SK-N-MC (cell line): Measurements from ENCODE around the gene RNF113B.

Experiments
- DNase-seq: peaks from one replicate; pipeline ENCODE4 v3.0.0-alpha.2; 2011; ENCODE audit warnings: low read depth, low spot score
- H3K27ac ChIP-seq: fragments of 200-600 bp; sonication (generic); 2 replicates; pipeline ENCODE4 v1.5.1; 2016; ENCODE audit warnings: mixed run types
- H3K36me3 ChIP-seq: fragments of 200-600 bp; sonication (generic); 2 replicates; pipeline ENCODE4 v1.6.1; 2017; ENCODE audit warnings: antibody characterized with exemption, low read length, mixed read lengths; ENCODE audit not compliant: insufficient read depth
- H3K4me3 ChIP-seq: fragments of 200-600 bp; sonication (generic); 2 replicates; pipeline ENCODE4 v1.5.1; 2016
- H3K9ac ChIP-seq: fragments of 200-600 bp; sonication (generic); 2 replicates; pipeline ENCODE4 v1.8.0; 2017; ENCODE audit warnings: mixed run types, mixed read lengths; ENCODE audit not compliant: insufficient read length
- H3K9me3 ChIP-seq: fragments of 200-600 bp; sonication (generic); 2 replicates; pipeline ENCODE4 v1.6.1; 2017; ENCODE audit warnings: low read depth, mild to moderate bottlenecking, antibody characterized with exemption, low read length, moderate library complexity, mixed read lengths
- EZH2 ChIP-seq: fragments of 200-600 bp; sonication (generic); IDR thresholded peaks from one replicate; pipeline ENCODE4 v1.6.1; 2017; ENCODE audit warnings: antibody characterized with exemption
- FOXP2 ChIP-seq: optimal IDR thresholded peaks from 2 replicates; pipeline ENCODE3; 2011; ENCODE audit warnings: mild to moderate bottlenecking, moderate library complexity; ENCODE audit not compliant: insufficient read depth; ENCODE audit errors: extremely low read length, control extremely low read depth
- POLR2AphosphoS5 ChIP-seq: IDR thresholded peaks from 2 replicates; pipeline ENCODE4 v1.6.1; 2012; ENCODE audit warnings: mild to moderate bottlenecking, low read depth, low read length, borderline replicate concordance

RNF113B gene

DNA sequence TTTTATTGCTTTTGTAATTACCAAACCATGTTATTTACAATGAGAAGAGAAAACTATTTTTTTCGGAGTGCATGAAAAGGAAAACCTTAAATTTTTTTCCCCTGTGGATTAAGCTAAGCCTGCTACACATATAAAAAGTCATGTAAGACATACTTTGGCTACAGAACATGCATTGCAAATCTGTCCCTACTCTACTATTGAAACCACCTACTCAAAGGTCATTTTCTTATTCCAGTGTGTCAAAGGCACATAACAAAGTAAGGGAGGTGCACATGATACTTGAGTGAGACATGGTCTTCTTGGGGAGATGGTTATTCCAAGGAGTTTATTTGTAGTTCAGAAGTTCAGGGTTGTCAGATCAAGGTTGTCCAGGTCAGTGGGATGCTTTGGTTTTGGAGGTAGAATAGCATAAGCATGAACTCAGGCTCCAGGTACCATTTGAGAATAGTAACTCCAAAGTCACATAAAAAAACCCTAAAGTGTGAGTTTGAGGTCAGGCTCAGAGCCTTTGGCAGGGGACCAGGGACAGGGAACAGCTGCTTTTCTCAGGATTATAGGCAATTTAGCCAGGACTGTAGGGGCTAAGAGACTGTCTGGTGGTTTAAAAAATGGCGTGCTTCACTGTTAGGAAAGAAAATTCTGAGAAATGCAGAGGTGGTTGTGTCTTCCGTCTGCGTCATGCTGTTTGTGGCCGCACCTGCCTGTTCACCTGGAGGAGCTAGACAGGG lies 18.7 kb downstream of the RNF113B start:
- no peak overlapping the region for H3K9ac ChIP-seq
- peak overlapping the region; percentile 10; the same call in 1 of the 2 replicates for H3K27ac ChIP-seq
- no peaks in the 10 kb centered on the region for H3K9me3 ChIP-seq
- TF ChIP-seq EZH2 (no peak), FOXP2 (no peak), POLR2AphosphoS5 (no peak)
- H3K36me3 ChIP-seq, result peaks cover 18% of the 10 kb centered on the region
- H3K4me3 ChIP-seq, result no peak overlapping the region
- no peak for DNase-seq

DNA sequence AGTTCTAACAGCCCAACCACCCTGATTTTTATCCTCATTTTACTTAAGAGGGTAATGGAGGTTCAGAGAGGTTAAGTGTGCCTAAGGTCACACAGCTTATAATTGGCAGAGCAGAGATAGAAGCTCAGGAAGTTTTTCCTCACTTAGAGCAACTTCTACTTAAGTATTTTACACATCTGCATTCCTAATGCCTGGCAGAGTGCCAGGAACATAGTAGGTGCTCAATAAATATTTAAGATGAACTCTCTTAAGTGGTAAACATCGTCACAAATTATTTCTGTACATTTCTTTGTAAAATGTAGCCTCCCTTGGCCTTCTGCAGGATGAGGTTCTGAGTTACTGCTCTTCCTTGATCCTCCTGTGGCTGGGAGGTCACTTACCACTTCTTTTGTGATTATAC lies 19.5 kb downstream of the RNF113B start:
- Histone ChIP-seq H3K9me3 (no peaks in the 10 kb centered on the region), H3K4me3 (no peak overlapping the region), H3K36me3 (peaks cover 15% of the 10 kb centered on the region), H3K27ac (peak overlapping the region; percentile 10), H3K9ac (no peak overlapping the region)
- DNase-seq, result no peak
- TF ChIP-seq FOXP2 (no peak), POLR2AphosphoS5 (no peak), EZH2 (no peak)

DNA sequence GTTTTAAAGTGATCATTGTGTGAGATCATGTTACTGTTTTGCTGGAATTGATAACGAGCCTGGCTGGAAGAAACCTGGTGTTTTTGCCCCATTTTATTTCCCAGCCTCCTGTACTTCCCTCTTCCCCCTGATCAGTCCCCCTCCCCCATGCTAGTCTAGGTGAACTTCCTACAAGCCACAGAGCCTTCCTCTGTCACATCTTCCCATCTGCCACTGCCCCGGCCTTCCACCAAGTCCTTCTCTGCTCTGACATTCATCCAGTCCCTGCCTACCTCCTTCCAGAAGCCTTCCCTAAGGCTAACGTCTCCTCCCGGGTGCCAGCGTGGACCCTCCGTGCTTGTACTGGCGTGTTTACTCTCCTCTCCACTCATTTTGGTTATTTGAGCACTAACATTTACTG lies 19.9 kb downstream of the RNF113B start:
- no peak overlapping the region for H3K9ac ChIP-seq
- no peaks in the 10 kb centered on the region for H3K9me3 ChIP-seq
- DNase-seq, result no peak
- H3K27ac ChIP-seq, result peak overlapping the region; percentile 4; the same call in 1 of the 2 replicates
- no peak overlapping the region for H3K4me3 ChIP-seq
- peaks cover 11% of the 10 kb centered on the region; the same call in 1 of the 2 replicates for H3K36me3 ChIP-seq
- TF ChIP-seq FOXP2, result no peak
- TF ChIP-seq EZH2, result no peak
- no peak for TF ChIP-seq POLR2AphosphoS5

DNA sequence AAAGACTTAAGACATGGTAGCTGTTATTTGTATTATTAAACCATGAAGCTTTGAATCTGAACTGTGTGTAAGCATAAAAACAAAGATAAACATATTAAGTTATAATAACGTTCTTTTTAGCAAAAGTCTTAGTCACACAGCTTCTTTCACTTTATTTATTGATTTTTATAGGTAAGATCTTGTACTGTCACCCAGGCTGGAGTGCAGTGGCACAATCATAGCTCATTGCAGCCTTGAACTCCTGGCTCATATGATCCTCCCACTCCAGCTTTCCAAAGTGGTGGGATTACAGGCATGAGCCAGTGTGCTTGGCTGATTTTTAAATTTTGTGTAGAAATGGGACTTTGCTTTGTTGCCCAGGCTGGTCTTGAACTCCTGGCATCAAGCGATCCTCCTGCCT lies 20.8 kb downstream of the RNF113B start:
- no peak overlapping the region for H3K4me3 ChIP-seq
- H3K36me3 ChIP-seq, result peaks cover 7% of the 10 kb centered on the region; the same call in 1 of the 2 replicates
- TF ChIP-seq FOXP2 (no peak), POLR2AphosphoS5 (no peak), EZH2 (no peak)
- no peaks in the 10 kb centered on the region for H3K9me3 ChIP-seq
- H3K27ac ChIP-seq, result no peak overlapping the region
- no peak for DNase-seq
- no peak overlapping the region for H3K9ac ChIP-seq

DNA sequence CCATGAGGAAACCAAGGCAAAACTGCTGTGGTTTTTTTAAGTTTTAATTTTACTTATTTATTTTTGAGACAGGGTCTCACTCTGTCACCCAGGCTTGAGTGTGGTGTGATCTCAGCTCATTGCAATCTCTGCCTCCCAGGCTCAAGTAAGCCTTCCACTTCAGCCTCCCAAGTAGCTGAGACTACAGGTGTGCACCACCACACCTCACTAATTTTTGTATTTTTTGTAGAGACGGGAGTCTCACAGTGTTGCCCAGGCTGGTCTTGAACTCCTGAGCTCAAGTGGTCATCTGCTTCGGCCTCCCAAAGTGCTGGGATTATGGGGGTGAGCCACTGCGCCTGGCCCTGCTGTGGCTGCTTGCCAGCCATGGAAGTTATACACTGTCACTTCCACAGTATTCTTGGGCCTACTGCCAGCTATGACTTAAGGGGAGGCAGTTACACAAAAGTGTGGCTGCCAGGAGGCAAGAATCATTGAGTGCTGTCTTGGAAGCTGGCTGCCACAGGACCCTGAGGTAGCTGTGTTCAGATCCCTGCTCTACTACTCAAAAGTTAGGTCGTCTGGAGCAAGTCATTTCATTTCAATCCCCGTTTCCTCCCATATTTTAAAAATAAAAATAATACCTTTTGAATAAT lies 21.5 kb downstream of the RNF113B start:
- Histone ChIP-seq H3K9me3 (no peaks in the 10 kb centered on the region), H3K4me3 (no peak overlapping the region), H3K9ac (no peak overlapping the region), H3K36me3 (peaks cover 7% of the 10 kb centered on the region; the same call in 1 of the 2 replicates), H3K27ac (no peak overlapping the region)
- TF ChIP-seq EZH2 (no peak), FOXP2 (no peak), POLR2AphosphoS5 (no peak)
- DNase-seq, result no peak

DNA sequence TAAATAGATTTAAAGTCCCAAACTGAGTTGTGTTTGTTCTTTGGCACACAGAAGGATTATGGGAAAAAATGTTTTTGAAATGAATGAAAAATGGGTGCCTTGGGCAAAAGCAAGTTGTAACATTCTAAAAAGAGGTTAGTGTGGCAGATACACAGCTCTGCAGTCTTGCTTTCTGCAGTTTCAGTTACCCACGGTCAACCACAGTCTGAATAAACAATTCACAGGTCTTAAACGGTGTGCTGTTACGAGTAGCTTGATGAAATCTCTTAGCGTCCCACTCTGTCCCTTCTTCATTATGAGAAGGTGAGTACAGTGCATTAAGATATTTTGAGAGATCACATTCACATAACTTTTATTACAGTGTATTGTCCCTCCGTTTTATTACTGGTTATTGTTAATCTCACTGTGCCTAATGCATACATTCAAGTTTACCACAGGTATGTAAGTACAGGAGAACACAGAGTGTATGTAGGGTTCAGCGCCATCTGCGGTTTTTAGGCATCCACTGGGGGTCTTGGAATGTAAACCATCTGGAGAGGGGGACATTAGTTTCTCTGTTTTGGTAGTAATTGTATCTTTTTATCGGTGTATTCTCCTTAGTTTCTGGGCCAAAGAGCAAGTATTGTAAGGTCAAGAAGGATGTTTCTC lies 26.1 kb downstream of the RNF113B start:
- H3K9ac ChIP-seq, result no peak overlapping the region
- H3K4me3 ChIP-seq, result no peak overlapping the region
- TF ChIP-seq EZH2 (no peak), FOXP2 (no peak), POLR2AphosphoS5 (no peak)

DNA sequence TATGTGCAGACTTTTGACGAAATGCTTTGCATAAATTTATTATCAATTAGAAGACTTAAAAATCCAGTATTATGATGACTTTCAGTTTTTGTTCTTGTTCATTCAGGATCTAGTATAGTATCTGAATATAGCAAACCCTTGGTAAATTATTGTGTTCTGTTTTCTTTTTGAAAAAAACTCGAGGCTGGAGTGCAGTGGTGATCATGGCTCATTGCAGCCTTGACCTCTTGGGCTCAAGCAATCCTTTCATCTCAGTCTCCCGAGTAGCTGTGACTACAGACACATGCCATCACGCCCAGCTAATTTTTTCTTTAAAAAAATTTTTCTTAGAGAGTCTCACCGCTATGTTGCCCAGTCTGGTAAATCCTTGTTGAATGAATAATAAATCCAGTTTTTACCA lies 29.5 kb downstream of the RNF113B start:
- Histone ChIP-seq H3K4me3 (peak overlapping the region; percentile 72), H3K9me3 (no peaks in the 10 kb centered on the region), H3K36me3 (peaks cover 8% of the 10 kb centered on the region; the same call in 1 of the 2 replicates), H3K9ac (no peak overlapping the region), H3K27ac (peak overlapping the region; percentile 71)
- TF ChIP-seq FOXP2, result no peak
- TF ChIP-seq POLR2AphosphoS5, result no peak
- no peak for TF ChIP-seq EZH2
- DNase-seq, result no peak

More for the DNA sequence above, 26.1 kb downstream of the RNF113B start:
- no peak for DNase-seq
- Histone ChIP-seq H3K9me3 (no peaks in the 10 kb centered on the region), H3K36me3 (peaks cover 15% of the 10 kb centered on the region; the same call in 1 of the 2 replicates), H3K27ac (no peak overlapping the region)

DNA sequence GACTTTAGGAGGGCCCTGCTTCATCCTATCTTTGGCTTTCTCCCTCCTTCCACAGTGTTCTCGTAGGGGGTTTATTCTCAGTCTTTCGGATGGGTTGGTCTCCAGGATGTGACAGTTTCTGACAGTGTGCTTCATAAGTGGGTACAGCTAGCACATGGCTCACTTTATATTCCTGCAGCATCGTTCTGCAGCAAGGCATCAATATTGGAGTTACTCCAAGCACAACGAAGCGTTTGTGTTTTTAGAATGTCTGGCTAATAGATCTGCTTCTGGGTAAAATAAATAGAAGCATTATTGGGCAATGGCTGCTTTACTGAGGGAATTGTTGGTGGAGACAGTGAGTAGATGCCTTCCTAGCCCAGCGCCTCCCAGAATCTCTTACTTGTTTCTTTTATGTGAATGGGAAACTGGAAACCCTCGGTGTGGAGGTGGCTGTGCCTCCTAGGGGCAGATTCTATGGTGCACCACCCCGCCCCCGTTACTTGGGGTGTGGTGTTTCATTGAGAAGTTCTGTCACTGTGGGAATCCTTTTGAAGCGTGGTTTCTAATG lies 32.2 kb downstream of the RNF113B start:
- no peak for DNase-seq
- peak overlapping the region; percentile 57 for H3K27ac ChIP-seq
- H3K36me3 ChIP-seq, result peaks cover 8% of the 10 kb centered on the region; the same call in 1 of the 2 replicates
- no peaks in the 10 kb centered on the region for H3K9me3 ChIP-seq
- TF ChIP-seq FOXP2 (no peak), EZH2 (no peak), POLR2AphosphoS5 (no peak)
- H3K9ac ChIP-seq, result peak overlapping the region; percentile 89
- peak overlapping the region; percentile 96 for H3K4me3 ChIP-seq
